ENCODE data around the gene DBX1.

- TF ChIP-seq RAD21 (IDR thresholded peaks at IDR 0.05) (no peak), RXRA (IDR thresholded peaks at IDR 0.05) (no peak), GABPA (IDR thresholded peaks at IDR 0.05 in 1 of 2, conservative IDR thresholded peaks at IDR 0.05 in 1 of 2) (no peak)
- TF ChIP-seq, protein P1, sequence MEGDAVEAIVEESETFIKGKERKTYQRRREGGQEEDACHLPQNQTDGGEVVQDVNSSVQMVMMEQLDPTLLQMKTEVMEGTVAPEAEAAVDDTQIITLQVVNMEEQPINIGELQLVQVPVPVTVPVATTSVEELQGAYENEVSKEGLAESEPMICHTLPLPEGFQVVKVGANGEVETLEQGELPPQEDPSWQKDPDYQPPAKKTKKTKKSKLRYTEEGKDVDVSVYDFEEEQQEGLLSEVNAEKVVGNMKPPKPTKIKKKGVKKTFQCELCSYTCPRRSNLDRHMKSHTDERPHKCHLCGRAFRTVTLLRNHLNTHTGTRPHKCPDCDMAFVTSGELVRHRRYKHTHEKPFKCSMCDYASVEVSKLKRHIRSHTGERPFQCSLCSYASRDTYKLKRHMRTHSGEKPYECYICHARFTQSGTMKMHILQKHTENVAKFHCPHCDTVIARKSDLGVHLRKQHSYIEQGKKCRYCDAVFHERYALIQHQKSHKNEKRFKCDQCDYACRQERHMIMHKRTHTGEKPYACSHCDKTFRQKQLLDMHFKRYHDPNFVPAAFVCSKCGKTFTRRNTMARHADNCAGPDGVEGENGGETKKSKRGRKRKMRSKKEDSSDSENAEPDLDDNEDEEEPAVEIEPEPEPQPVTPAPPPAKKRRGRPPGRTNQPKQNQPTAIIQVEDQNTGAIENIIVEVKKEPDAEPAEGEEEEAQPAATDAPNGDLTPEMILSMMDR (IDR thresholded peaks at IDR 0.05; ENCODE audit: low read depth, low read length, missing input control), result no peak
These were observed 12.6 kb upstream of the DBX1 start for GRCh38 chr11:20172721-20173447.
